WTC11 (cell line): ENCODE data around the gene OR5K1. TPM values are rescaled to one million over a fixed set of nuclear protein-coding genes. Genes with fewer than 3 reads are reported as not detected.

Experiments
- ATAC-seq: fragments of 200-7000 bp; cut with Tn5 transposase; 2 replicates; pipeline ENCODE4 v1.10.0; 2021; ENCODE audit warnings: mild to moderate bottlenecking, moderate library complexity
- CTCF ChIA-PET: fragments of 300-600 bp; sonication (Branson Sonifier 250); formaldehyde crosslinking; loops from one replicate; lab custom pipeline; 2021; ENCODE audit warnings: antibody characterized with exemption; lab: Charles Lee
- POLR2A ChIA-PET: fragments of 350-600 bp; sonication (Branson Sonifier 250); formaldehyde crosslinking; loops from one replicate; lab custom pipeline; 2021; ENCODE audit warnings: antibody characterized with exemption; lab: Charles Lee
- DNase-seq: peaks from one replicate; pipeline ENCODE4 v3.0.0; 2021; ENCODE audit warnings: low spot score
- H3K27ac Mint-ChIP-seq: 2 replicates; pipeline ENCODE4 v1.8.0; 2021; ENCODE audit warnings: mixed read lengths
- H3K27me3 Mint-ChIP-seq: 2 replicates; pipeline ENCODE4 v1.8.0; 2021; ENCODE audit warnings: low read depth, mild to moderate bottlenecking, moderate library complexity, mixed read lengths
- H3K36me3 Mint-ChIP-seq: 2 replicates; pipeline ENCODE4 v1.8.0; 2021; ENCODE audit warnings: mixed read lengths
- H3K4me1 Mint-ChIP-seq: 2 replicates; pipeline ENCODE4 v1.8.0; 2022; ENCODE audit warnings: mixed read lengths
- H3K4me3 Mint-ChIP-seq: 2 replicates; pipeline ENCODE4 v1.8.0; 2021; ENCODE audit warnings: mild to moderate bottlenecking, moderate library complexity, mixed read lengths
- H3K9me3 Mint-ChIP-seq: 2 replicates; pipeline ENCODE4 v1.8.0; 2021; ENCODE audit warnings: mixed read lengths
- ATF1 ChIP-seq: sonication (generic); formaldehyde crosslinking; IDR thresholded peaks from 2 replicates; pipeline ENCODE4 v1.8.1; 2023; ENCODE audit warnings: mild to moderate bottlenecking, moderate library complexity, missing genetic modification reagents
- ATF2 ChIP-seq: sonication (generic); formaldehyde crosslinking; IDR thresholded peaks from 2 replicates; pipeline ENCODE4 v1.8.1; 2022; ENCODE audit warnings: low read depth, missing genetic modification reagents, borderline replicate concordance
- CREB1 ChIP-seq: sonication (generic); formaldehyde crosslinking; IDR thresholded peaks from 2 replicates; pipeline ENCODE4 v1.8.0; 2023; ENCODE audit warnings: mild to moderate bottlenecking, missing genetic modification reagents
- E2F1 ChIP-seq: sonication (generic); formaldehyde crosslinking; IDR thresholded peaks from 2 replicates; pipeline ENCODE4 v1.8.0; 2022; ENCODE audit warnings: mild to moderate bottlenecking, missing genetic modification reagents
- E2F5 ChIP-seq: sonication (generic); formaldehyde crosslinking; IDR thresholded peaks from 2 replicates; pipeline ENCODE4 v1.8.1; 2022; ENCODE audit warnings: mild to moderate bottlenecking, moderate library complexity, missing genetic modification reagents
- GABPB1 ChIP-seq: sonication (generic); formaldehyde crosslinking; IDR thresholded peaks from 2 replicates; pipeline ENCODE4 v1.8.1; 2023; ENCODE audit warnings: mild to moderate bottlenecking, missing genetic modification reagents
- IRF2 ChIP-seq: sonication (generic); formaldehyde crosslinking; IDR thresholded peaks from 2 replicates; pipeline ENCODE4 v1.8.0; 2022; ENCODE audit warnings: low read depth, missing genetic modification reagents, borderline replicate concordance
- NR1H2 ChIP-seq: sonication (generic); formaldehyde crosslinking; IDR thresholded peaks from 2 replicates; pipeline ENCODE4 v1.9.0; 2021; ENCODE audit warnings: mild to moderate bottlenecking, moderate library complexity, missing genetic modification reagents
- NR2C2 ChIP-seq: sonication (generic); formaldehyde crosslinking; IDR thresholded peaks from 2 replicates; pipeline ENCODE4 v1.8.0; 2022; ENCODE audit warnings: mild to moderate bottlenecking, missing genetic modification reagents
- OVOL2 ChIP-seq: fragments of 250-450 bp; sonication (Bioruptor Pico); IDR thresholded peaks from 2 replicates; pipeline ENCODE4 v1.9.0; 2021; ENCODE audit warnings: mild to moderate bottlenecking, borderline replicate concordance
- SMAD3 ChIP-seq: sonication (generic); formaldehyde crosslinking; IDR thresholded peaks from 2 replicates; pipeline ENCODE4 v1.8.0; 2022; ENCODE audit warnings: missing genetic modification reagents, mild to moderate bottlenecking, borderline replicate concordance
- SMAD4 ChIP-seq: sonication (generic); formaldehyde crosslinking; IDR thresholded peaks from 2 replicates; pipeline ENCODE4 v1.8.0; 2022; ENCODE audit warnings: mild to moderate bottlenecking, missing genetic modification reagents
- SOX15 ChIP-seq: fragments of 250-450 bp; sonication (Bioruptor Pico); IDR thresholded peaks from 2 replicates; pipeline ENCODE4 v1.9.0; 2021; ENCODE audit warnings: mild to moderate bottlenecking
- ZBTB21 ChIP-seq: sonication (generic); formaldehyde crosslinking; IDR thresholded peaks from 2 replicates; pipeline ENCODE4 v1.8.1; 2023; ENCODE audit warnings: mild to moderate bottlenecking, missing genetic modification reagents, borderline replicate concordance
- ZNF121 ChIP-seq: sonication (generic); formaldehyde crosslinking; IDR thresholded peaks from 2 replicates; pipeline ENCODE4 v1.8.0; 2023; ENCODE audit warnings: missing genetic modification reagents
- ZNF232 ChIP-seq: sonication (generic); formaldehyde crosslinking; IDR thresholded peaks from 2 replicates; pipeline ENCODE4 v1.8.0; 2022; ENCODE audit warnings: mild to moderate bottlenecking, missing genetic modification reagents
- ZNF396 ChIP-seq: fragments of 250-450 bp; sonication (Bioruptor Pico); IDR thresholded peaks from 2 replicates; pipeline ENCODE4 v1.8.0; 2021; ENCODE audit warnings: mild to moderate bottlenecking, moderate library complexity, borderline replicate concordance
- ZNF416 ChIP-seq: fragments of 250-450 bp; sonication (Bioruptor Pico); IDR thresholded peaks from 2 replicates; pipeline ENCODE4 v1.9.0; 2021; ENCODE audit warnings: mild to moderate bottlenecking, inconsistent platforms
- ZNF425 ChIP-seq: fragments of 250-450 bp; sonication (Bioruptor Pico); conservative IDR thresholded peaks from 2 replicates; pipeline ENCODE4 v1.9.0; 2021; ENCODE audit warnings: mild to moderate bottlenecking
- ZSCAN18 ChIP-seq: fragments of 250-450 bp; sonication (Bioruptor Pico); IDR thresholded peaks from 2 replicates; pipeline ENCODE4 v2.1.2; 2022; ENCODE audit warnings: mild to moderate bottlenecking, moderate library complexity
- total RNA-seq: library from RNA; stranded (reverse); gene quantifications from 3 replicates; pipeline ENCODE4 v1.2.3, GENCODE V29; 2021

OR5K1 gene
- total RNA-seq, 1 experiment from 2014 or later, result not detected

- TF ChIP-seq E2F1 (CRISPR knock-in tag) (no peak), ZNF396 (CRISPR knock-in tag) (no peak), ZSCAN18 (CRISPR knock-in tag) (no peak), ZBTB21 (no peak), NR1H2 (CRISPR knock-in tag) (no peak), ZNF232 (CRISPR knock-in tag) (no peak), IRF2 (CRISPR knock-in tag) (no peak), ATF1 (CRISPR knock-in tag) (no peak)
Observed at GRCh38 chr3:98501270-98501669, 38.3 kb downstream of the OR5K1 start (continued).

GRCh38 chr3:98501863-98502576 lies 39.0 kb downstream of the OR5K1 start:
- Mint-ChIP-seq H3K9me3 (peaks cover 8% of the 10 kb centered on the region; the same call in 1 of the 2 replicates), H3K4me1 (no peaks in the 10 kb centered on the region), H3K27me3 (no peaks in the 10 kb centered on the region), H3K4me3 (no peak overlapping the region), H3K36me3 (0 out of 2 replicates have a peak, but pooled peaks cover 5% of the 10 kb centered on the region), H3K27ac (no peak overlapping the region)
- CTCF ChIA-PET, result no interaction called here
- ATAC-seq, result no peak
- POLR2A ChIA-PET, result no interaction called here
- TF ChIP-seq ZNF425 (CRISPR knock-in tag), result no peak
- no peak for TF ChIP-seq GABPB1 (CRISPR knock-in tag)
- no peak for TF ChIP-seq ZNF416 (CRISPR knock-in tag)
- no peak for TF ChIP-seq NR2C2 (CRISPR knock-in tag)
- no peak for TF ChIP-seq CREB1 (CRISPR knock-in tag)
- no peak for TF ChIP-seq IRF2 (CRISPR knock-in tag)
- no peak for TF ChIP-seq SMAD3
- TF ChIP-seq SMAD4 (CRISPR knock-in tag), result no peak
- no peak for TF ChIP-seq ZNF121 (CRISPR knock-in tag)
- TF ChIP-seq SOX15, result no peak
- TF ChIP-seq E2F5 (CRISPR knock-in tag), result no peak
- TF ChIP-seq OVOL2 (CRISPR knock-in tag), result no peak
- TF ChIP-seq ZSCAN18 (CRISPR knock-in tag), result no peak
- no peak for TF ChIP-seq ATF2
- DNase-seq, result no peak
